Activated CD4-positive, alpha-beta memory T cell treated with anti-CD3 and anti-CD28 coated beads for 36 hours (primary cell): ENCODE data around the gene METRNL. TPM values are rescaled to one million over a fixed set of nuclear protein-coding genes. Genes with fewer than 3 reads are reported as not detected.
A peak's percentile ranks its signal among the peaks of the same experiment; 100 is the strongest.

ENCODE experiments used
- CTCF ChIA-PET: fragments of 350-600 bp; sonication (Branson Sonifier 250); formaldehyde crosslinking; loops from one replicate; lab custom pipeline; 2021; ENCODE audit warnings: antibody characterized with exemption, inconsistent platforms; lab: Charles Lee
- POLR2A ChIA-PET: fragments of 350-600 bp; sonication (Branson Sonifier 250); formaldehyde crosslinking; loops from one replicate; lab custom pipeline; 2021; ENCODE audit warnings: antibody characterized with exemption; lab: Charles Lee
- DNase-seq: peaks from one replicate; pipeline ENCODE4 v3.0.0-alpha.2; 2020
- H3K27ac Mint-ChIP-seq: one replicate; pipeline ENCODE4 v1.8.0; 2021; ENCODE audit warnings: mixed read lengths
- H3K27me3 Mint-ChIP-seq: one replicate; pipeline ENCODE4 v1.8.0; 2021; ENCODE audit warnings: mixed read lengths
- H3K36me3 Mint-ChIP-seq: one replicate; pipeline ENCODE4 v1.8.0; 2021; ENCODE audit warnings: mixed read lengths
- H3K4me1 Mint-ChIP-seq: one replicate; pipeline ENCODE4 v1.8.0; 2021; ENCODE audit warnings: low read depth, mixed read lengths
- H3K4me3 Mint-ChIP-seq: one replicate; pipeline ENCODE4 v1.8.0; 2021; ENCODE audit warnings: mild to moderate bottlenecking, mixed read lengths
- H3K9me3 Mint-ChIP-seq: one replicate; pipeline ENCODE4 v1.8.0; 2021; ENCODE audit warnings: mixed read lengths
- intact Hi-C: fragments of 100-400 bp; cut with micrococcal nuclease; formaldehyde crosslinking; loops from one replicate; pipeline ENCODE4 v1.15.1; 2023
- total RNA-seq, 2 experiments: library from RNA; stranded (reverse); gene quantifications; one replicate each; pipeline ENCODE4 v1.2.3, GENCODE V29; 2021

Gene METRNL
- total RNA-seq, 2 experiments from 2014 or later, result 62.8 to 71.1 TPM

DNA sequence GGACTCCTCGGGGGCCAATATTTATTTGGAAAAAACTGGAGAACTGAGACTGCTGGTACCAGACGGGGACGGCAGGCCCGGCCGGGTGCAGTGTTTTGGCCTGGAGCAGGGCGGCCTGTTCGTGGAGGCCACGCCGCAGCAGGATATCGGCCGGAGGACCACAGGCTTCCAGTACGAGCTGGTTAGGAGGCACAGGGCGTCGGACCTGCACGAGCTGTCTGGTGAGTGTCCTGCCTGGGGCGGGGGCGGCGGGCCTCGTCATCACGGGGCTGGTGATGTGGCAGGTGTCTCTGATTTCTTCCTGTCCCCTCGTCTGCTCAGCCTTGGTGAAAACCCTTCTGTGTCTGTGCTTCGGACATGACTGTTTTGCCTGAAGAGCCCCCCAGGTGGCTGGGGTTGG is 5.7 kb downstream of the METRNL start:
- ChIA-PET POLR2A (interaction anchor here (1.7 kb wide), 1 partner anchor 99 kb away, joined by 5 read pairs; no protein-coding TSS in a partner anchor), CTCF (no interaction called here)
- Mint-ChIP-seq H3K4me1 (peaks cover 33% of the 10 kb centered on the region), H3K27me3 (peaks cover 4% of the 10 kb centered on the region), H3K9me3 (no peaks in the 10 kb centered on the region), H3K36me3 (peaks cover 28% of the 10 kb centered on the region), H3K27ac (peak overlapping the region; percentile 56), H3K4me3 (no peak overlapping the region)
- no peak for DNase-seq
- intact Hi-C loops, result no loop called here

GRCh38 chr17:83085526-83086198 is 6.3 kb downstream of the METRNL start:
- Mint-ChIP-seq H3K27ac (no peak overlapping the region), H3K36me3 (peaks cover 28% of the 10 kb centered on the region), H3K4me1 (peaks cover 33% of the 10 kb centered on the region), H3K9me3 (no peaks in the 10 kb centered on the region), H3K27me3 (peaks cover 4% of the 10 kb centered on the region), H3K4me3 (no peak overlapping the region)
- DNase-seq, result no peak
- ChIA-PET CTCF (no interaction called here), POLR2A (no interaction called here)
- intact Hi-C loops, result no loop called here

DNA sequence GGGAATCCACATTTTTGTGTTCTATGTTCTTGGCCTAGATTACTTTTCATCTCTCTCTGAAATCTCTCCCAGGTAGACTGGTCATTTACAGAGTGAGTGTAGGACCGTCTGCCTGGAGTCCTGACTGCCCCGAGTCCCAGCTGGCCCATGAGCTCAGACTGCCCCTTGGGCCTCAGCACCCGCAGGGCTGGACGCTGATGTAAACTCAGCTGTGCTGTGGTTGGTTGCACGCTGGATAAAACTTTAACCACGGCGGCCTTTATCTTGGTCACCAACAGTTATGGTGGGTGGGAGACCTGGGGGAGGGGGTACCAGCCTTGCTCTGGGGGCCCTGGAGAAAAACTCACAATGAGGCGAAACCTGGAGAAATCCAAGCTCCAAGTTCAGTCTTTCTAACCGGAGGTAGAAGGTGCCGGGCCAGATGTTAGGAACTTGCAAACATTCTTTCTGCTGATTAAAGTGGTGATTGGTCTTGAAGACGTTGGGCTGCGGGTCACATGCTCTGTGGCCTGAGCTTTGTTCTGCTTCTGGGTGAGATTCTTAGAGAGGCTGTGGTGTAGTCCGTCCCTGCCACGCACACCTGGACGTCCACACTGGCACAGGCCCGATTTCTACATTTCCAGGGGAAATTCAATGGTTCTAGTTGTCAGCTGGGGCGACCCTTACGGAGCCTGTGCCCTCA is 6.9 kb downstream of the METRNL start:
- POLR2A ChIA-PET, result no interaction called here
- H3K4me3 Mint-ChIP-seq, result no peak overlapping the region
- H3K4me1 Mint-ChIP-seq, result peaks cover 33% of the 10 kb centered on the region
- no peaks in the 10 kb centered on the region for H3K9me3 Mint-ChIP-seq
- CTCF ChIA-PET, result interaction anchor here (1.1 kb wide), 1 partner anchor 9 kb away, joined by 4 read pairs; no protein-coding TSS in a partner anchor
- intact Hi-C loops, result no loop called here
- H3K27ac Mint-ChIP-seq, result no peak overlapping the region
- H3K27me3 Mint-ChIP-seq, result peaks cover 4% of the 10 kb centered on the region
- no peak for DNase-seq
- H3K36me3 Mint-ChIP-seq, result peaks cover 30% of the 10 kb centered on the region

DNA sequence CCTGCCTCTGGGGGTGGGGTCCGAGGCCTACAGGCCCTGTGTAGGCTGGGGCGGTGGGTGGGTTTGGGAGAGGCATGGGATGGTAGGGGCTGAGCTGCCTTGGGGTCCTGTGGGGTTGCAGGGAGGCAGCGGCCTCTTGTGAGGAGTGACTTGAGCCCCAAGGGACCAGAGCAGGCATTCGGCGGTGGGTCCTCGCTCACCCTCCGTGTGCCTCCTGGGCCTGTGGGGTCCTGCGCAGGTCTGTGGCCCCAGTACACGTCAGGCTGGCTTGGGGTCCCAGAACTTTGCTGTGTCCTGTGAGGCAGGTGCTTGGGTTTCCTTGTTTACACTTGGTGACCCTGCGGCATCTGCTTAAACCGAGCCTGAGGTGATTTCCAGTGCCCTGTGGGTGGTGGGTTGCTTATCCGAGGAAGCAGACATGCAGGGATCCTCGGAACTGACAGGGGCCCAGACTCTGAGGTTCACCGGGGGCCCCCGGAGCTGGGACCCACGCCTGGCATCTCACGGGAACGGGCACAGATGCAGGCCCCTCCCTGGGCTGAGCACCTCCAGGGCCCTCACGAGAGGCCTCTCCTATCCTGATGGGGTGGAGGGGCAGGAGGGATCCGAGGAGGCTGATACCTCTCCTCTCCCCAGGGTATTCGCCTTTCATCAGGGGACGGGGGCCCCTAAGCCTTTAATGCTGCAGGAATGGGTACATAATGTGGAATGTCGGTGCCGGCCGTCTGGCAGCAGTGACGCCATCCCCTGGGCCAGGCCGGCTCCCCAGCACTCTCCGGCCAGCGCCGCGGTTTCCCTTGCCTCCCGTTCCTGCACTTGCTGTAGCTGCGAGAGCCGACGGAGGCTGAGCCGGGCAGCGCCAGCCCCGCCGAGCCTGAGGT is 7.7 kb downstream of the METRNL start:
- DNase-seq, result no peak
- H3K4me3 Mint-ChIP-seq, result no peak overlapping the region
- H3K4me1 Mint-ChIP-seq, result peaks cover 28% of the 10 kb centered on the region
- H3K27me3 Mint-ChIP-seq, result peaks cover 3% of the 10 kb centered on the region
- intact Hi-C loops, result no loop called here
- peaks cover 25% of the 10 kb centered on the region for H3K36me3 Mint-ChIP-seq
- no peak overlapping the region for H3K27ac Mint-ChIP-seq
- H3K9me3 Mint-ChIP-seq, result no peaks in the 10 kb centered on the region
- CTCF ChIA-PET, result interaction anchor here (1.1 kb wide), 1 partner anchor 10 kb away, joined by 4 read pairs; no protein-coding TSS in a partner anchor
- POLR2A ChIA-PET, result no interaction called here

- H3K36me3 Mint-ChIP-seq, result peaks cover 18% of the 10 kb centered on the region
- H3K9me3 Mint-ChIP-seq, result no peaks in the 10 kb centered on the region
- H3K4me3 Mint-ChIP-seq, result no peak overlapping the region
- H3K27me3 Mint-ChIP-seq, result no peaks in the 10 kb centered on the region
- intact Hi-C loops, result no loop called here
- DNase-seq, result no peak
- H3K4me1 Mint-ChIP-seq, result peaks cover 21% of the 10 kb centered on the region
- CTCF ChIA-PET, result no interaction called here
- POLR2A ChIA-PET, result no interaction called here
- no peak overlapping the region for H3K27ac Mint-ChIP-seq
Observed at GRCh38 chr17:83087788-83088360, 8.5 kb downstream of the METRNL start.

- H3K27ac Mint-ChIP-seq, result no peak overlapping the region
- intact Hi-C loops, result no loop called here
- H3K9me3 Mint-ChIP-seq, result no peaks in the 10 kb centered on the region
- H3K4me1 Mint-ChIP-seq, result peaks cover 15% of the 10 kb centered on the region
- H3K36me3 Mint-ChIP-seq, result peaks cover 14% of the 10 kb centered on the region
- DNase-seq, result no peak
- ChIA-PET POLR2A (no interaction called here), CTCF (no interaction called here)
- H3K27me3 Mint-ChIP-seq, result no peaks in the 10 kb centered on the region
- no peak overlapping the region for H3K4me3 Mint-ChIP-seq
Observed at GRCh38 chr17:83088451-83088850, 9.0 kb downstream of the METRNL start.

GRCh38 chr17:83088909-83089308 is 9.5 kb downstream of the METRNL start:
- Mint-ChIP-seq H3K4me1 (peaks cover 11% of the 10 kb centered on the region), H3K36me3 (peaks cover 16% of the 10 kb centered on the region), H3K4me3 (no peak overlapping the region), H3K9me3 (no peaks in the 10 kb centered on the region), H3K27ac (no peak overlapping the region), H3K27me3 (no peaks in the 10 kb centered on the region)
- POLR2A ChIA-PET, result no interaction called here
- intact Hi-C loops, result no loop called here
- no peak for DNase-seq
- CTCF ChIA-PET, result no interaction called here

- H3K4me3 Mint-ChIP-seq, result no peak overlapping the region
- H3K9me3 Mint-ChIP-seq, result no peaks in the 10 kb centered on the region
Observed at GRCh38 chr17:83089328-83090132, 10.1 kb downstream of the METRNL start.

DNA sequence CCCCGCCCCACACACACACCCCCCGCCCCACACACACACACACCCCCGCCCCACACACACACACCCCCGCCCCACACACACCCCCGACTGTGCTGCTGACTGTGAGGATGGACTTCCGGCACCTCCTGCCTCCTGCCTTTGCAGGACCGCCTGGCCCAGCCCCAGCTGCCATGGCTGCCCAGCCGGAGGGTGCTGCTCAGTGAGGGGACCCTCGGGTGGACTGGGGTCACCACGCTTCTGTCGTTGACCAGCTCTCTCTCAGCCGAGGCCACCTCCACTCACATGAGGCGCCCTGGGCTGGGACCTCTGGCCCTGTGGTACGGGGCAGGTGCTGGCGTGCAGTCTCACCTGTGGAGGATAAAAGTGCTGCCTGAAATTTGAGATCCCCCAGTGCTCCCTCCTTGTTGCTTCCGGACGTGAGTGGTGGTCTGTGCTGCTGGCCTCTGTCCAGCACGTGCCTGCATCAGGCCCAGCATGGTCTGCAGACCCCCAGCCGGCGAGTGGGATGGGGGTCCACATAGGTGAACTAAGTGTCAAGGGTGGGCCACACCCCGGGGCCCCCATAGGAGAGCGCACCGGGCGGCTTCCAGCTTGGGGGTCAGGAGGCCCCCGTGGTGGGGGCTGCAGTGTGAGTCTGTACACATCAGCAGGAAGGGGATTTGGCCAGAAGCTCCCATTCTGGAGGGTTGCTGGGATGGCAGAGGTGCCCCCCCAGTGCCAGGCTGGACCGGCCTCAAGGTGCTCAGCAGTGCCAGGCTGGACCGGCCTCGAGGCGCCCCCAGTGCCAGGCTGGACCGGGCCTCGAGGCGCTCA is 11.2 kb downstream of the METRNL start:
- Mint-ChIP-seq H3K4me1 (peaks cover 2% of the 10 kb centered on the region), H3K4me3 (no peak overlapping the region), H3K9me3 (no peaks in the 10 kb centered on the region), H3K27me3 (no peaks in the 10 kb centered on the region), H3K36me3 (peaks cover 16% of the 10 kb centered on the region), H3K27ac (no peak overlapping the region)
- ChIA-PET CTCF (no interaction called here), POLR2A (no interaction called here)
- intact Hi-C loops, result no loop called here
- DNase-seq, result no peak

More at GRCh38 chr17:83089328-83090132, 10.1 kb downstream of the METRNL start:
- ChIA-PET CTCF (no interaction called here), POLR2A (no interaction called here)
- Mint-ChIP-seq H3K27me3 (no peaks in the 10 kb centered on the region), H3K27ac (no peak overlapping the region), H3K36me3 (peaks cover 16% of the 10 kb centered on the region), H3K4me1 (peaks cover 5% of the 10 kb centered on the region)
- intact Hi-C loops, result no loop called here
- no peak for DNase-seq

DNA sequence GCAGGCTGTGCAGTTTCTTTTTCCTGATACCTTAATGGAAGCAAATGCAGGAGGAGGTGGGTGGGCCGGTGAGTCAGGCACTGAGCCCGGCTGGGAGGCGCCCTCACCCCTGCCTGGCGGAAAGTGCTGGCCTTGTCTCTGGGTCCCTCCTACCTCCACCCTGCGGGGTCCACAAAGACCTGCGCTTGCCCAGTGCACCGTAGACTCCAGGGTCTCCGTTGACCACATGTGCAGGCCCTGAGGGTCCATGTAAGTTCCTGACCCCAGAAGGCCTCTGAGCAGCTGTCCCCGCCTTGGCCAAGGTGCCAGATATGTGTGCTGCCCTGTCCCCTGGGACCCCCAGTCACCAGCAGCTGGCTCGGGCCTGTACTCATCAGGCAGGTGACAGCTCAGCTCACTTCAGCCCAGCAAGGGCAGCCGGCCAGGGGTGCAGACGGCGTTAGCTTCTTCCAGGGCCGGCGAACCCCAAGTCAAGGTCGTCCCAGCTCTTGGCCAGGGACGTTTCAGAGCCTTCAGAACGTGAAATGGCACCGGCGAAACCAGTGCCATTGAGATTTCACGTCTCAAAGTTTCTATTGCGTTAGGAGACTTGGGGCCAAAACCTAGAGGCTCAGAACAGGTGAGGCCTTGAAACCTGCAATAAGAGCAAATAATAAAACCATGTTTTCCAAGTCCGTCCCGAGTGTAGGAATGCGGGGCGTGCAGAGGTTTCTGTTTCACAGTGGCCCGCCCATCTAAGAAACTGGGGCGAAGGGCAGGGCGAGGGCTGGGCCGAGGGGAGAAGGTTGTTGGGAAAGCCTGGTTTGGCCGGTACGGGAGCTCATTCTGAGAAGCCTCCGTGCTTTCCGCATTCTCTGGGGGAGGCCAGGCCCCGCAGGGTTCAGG is 12.1 kb downstream of the METRNL start:
- no peak for DNase-seq
- Mint-ChIP-seq H3K36me3 (peaks cover 12% of the 10 kb centered on the region), H3K27ac (no peak overlapping the region), H3K9me3 (no peaks in the 10 kb centered on the region), H3K27me3 (no peaks in the 10 kb centered on the region), H3K4me1 (peaks cover 2% of the 10 kb centered on the region), H3K4me3 (no peak overlapping the region)
- ChIA-PET POLR2A (no interaction called here), CTCF (no interaction called here)
- intact Hi-C loops, result no loop called here
